ENCODE measurements around the gene BEAN1.

DNA sequence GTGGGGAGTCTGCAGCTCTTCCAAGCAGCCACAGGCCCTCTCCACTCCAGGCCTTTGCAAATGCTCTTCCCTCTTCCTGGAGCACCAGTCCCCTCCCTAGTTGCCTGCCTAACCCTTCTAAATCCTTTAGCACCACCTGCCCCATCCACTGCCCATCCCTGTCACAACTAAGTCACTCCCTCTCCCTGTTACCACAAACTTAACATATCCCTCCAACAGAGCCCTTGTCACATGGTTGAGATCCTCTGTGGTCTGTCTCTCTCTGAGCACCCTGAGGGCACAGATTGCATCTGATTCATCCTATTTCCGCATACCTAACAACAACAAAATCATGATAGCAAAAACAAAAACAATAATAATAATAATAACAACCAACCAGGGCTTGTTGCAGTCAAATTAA, 11.0 kb upstream of the BEAN1 start:
- TF ChIP-seq, protein P1, sequence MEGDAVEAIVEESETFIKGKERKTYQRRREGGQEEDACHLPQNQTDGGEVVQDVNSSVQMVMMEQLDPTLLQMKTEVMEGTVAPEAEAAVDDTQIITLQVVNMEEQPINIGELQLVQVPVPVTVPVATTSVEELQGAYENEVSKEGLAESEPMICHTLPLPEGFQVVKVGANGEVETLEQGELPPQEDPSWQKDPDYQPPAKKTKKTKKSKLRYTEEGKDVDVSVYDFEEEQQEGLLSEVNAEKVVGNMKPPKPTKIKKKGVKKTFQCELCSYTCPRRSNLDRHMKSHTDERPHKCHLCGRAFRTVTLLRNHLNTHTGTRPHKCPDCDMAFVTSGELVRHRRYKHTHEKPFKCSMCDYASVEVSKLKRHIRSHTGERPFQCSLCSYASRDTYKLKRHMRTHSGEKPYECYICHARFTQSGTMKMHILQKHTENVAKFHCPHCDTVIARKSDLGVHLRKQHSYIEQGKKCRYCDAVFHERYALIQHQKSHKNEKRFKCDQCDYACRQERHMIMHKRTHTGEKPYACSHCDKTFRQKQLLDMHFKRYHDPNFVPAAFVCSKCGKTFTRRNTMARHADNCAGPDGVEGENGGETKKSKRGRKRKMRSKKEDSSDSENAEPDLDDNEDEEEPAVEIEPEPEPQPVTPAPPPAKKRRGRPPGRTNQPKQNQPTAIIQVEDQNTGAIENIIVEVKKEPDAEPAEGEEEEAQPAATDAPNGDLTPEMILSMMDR (conservative IDR thresholded peaks at IDR 0.05) = no peak
- TF ChIP-seq EZH2 (IDR thresholded peaks at IDR 0.05; ENCODE audit: low read depth) = no peak

Data from PC-9 (cell line).